Measurements from ENCODE around the gene SLC7A14. TPM values are rescaled to one million over a fixed set of nuclear protein-coding genes. Genes with fewer than 3 reads are reported as not detected.
A peak's percentile ranks its signal among the peaks of the same experiment; 100 is the strongest.

The SLC7A14 gene
- total and polyA plus RNA-seq, 2 of the 4 experiments (the other 2 are of a cell fraction): 2.7 to 6.8 TPM

GRCh38 chr3:170553788-170554757 lies 31.8 kb downstream of the SLC7A14 start:
- Histone ChIP-seq H3K14ac (replicated peaks; ENCODE audit: low read depth, low read length) (0 out of 2 replicates have a peak overlapping the region, but pooled peaks have one; percentile 9), H4K8ac (ENCODE audit: low read depth in 2 of 2, low read length in 2 of 2) (no peak overlapping the region), H4K91ac (ENCODE audit: insufficient read depth, low read depth, low read length) (no peak overlapping the region), H3K4me1 (ENCODE audit: control insufficient read depth, insufficient read depth, low read length) (no peaks in the 10 kb centered on the region), H3K9me3 (ENCODE audit: control insufficient read depth, insufficient read depth, low read length) (no peaks in the 10 kb centered on the region), H2BK15ac (ENCODE audit: low read depth, low read length) (no peak overlapping the region), H2AK9ac (replicated peaks; ENCODE audit: low read depth, low read length, poor library complexity) (no peak overlapping the region), H2BK20ac (ENCODE audit: low read depth, low read length) (no peak overlapping the region), H3K27me3 (ENCODE audit: control insufficient read depth, insufficient read depth, low read length) (no peaks in the 10 kb centered on the region), H3K4me2 (ENCODE audit: low read depth, low read length) (no peak overlapping the region), H3K9me1 (ENCODE audit: insufficient read depth, low read length) (peaks cover 2% of the 10 kb centered on the region; the same call in 1 of the 2 replicates), H4K5ac (ENCODE audit: low read depth, low read length) (no peak overlapping the region), H2BK120ac (ENCODE audit: low read depth, low read length) (no peak overlapping the region), H2AFZ (replicated peaks; ENCODE audit: low read length, poor library complexity) (no peak overlapping the region), H3K56ac (ENCODE audit: extremely low read depth, insufficient read depth, low read length) (no peak overlapping the region), H3K9ac (ENCODE audit: low read depth, low read length) (no peak overlapping the region), H3K79me1 (ENCODE audit: low read depth in 1 of 2, low read length in 2 of 2) (no peaks in the 10 kb centered on the region), H3K36me3 (ENCODE audit: control insufficient read depth, insufficient read depth, low read length) (no peaks in the 10 kb centered on the region), H3K4me3 (ENCODE audit: insufficient read depth, low read depth, low read length) (no peak overlapping the region), H3K27ac (ENCODE audit: insufficient read depth, low read length) (no peak overlapping the region), H2BK5ac (ENCODE audit: low read depth, low read length, poor library complexity, severe bottlenecking) (no peak overlapping the region), H3K18ac (ENCODE audit: low read depth, low read length) (0 out of 2 replicates have a peak overlapping the region, but pooled peaks have one; percentile 35), H4K20me1 (ENCODE audit: insufficient read depth, low read length) (no peaks in the 10 kb centered on the region), H2AK5ac (ENCODE audit: low read depth, low read length) (no peak overlapping the region), H3K23ac (ENCODE audit: low read depth, low read length) (no peak overlapping the region), H3K4ac (ENCODE audit: low read depth, low read length) (no peak overlapping the region)
- intact Hi-C loops (cut with micrococcal nuclease) (no loop called here), in situ Hi-C loops (cut with MboI; ENCODE audit: low sequenced_read_pairs) (no loop called here), dilution Hi-C loops (cut with HindIII; ENCODE audit: low sequenced_read_pairs, unreplicated experiment) (no loop called here)
- ChIA-PET CTCF (interaction anchor here (0.6 to 1.1 kb wide), 4 partner anchors 46 to 258 kb away, joined by 3 to 6 read pairs (median 4); no protein-coding TSS in a partner anchor), POLR2A (ENCODE audit: unreplicated experiment) (interaction anchor here (0.6 kb wide), 1 partner anchor 21 kb away, joined by 3 read pairs; no protein-coding TSS in a partner anchor)
- peak; percentile 52 for DNase-seq
- TF ChIP-seq RCOR1 (IDR thresholded peaks at IDR 0.05; ENCODE audit: insufficient replicate concordance, low read length) (no peak), CTCF (conservative IDR thresholded peaks at IDR 0.05; ENCODE audit: low read depth, low read length) (no peak), FOS (IDR thresholded peaks at IDR 0.05; ENCODE audit: low read depth, low read length) (no peak), USF2 (IDR thresholded peaks at IDR 0.05; ENCODE audit: low read depth, low read length) (no peak), CHD1 (IDR thresholded peaks at IDR 0.05; ENCODE audit: low read depth, low read length) (no peak), MXI1 (IDR thresholded peaks at IDR 0.05; ENCODE audit: borderline replicate concordance, low read depth, low read length) (no peak), BHLHE40 (IDR thresholded peaks at IDR 0.05; ENCODE audit: low read depth, low read length) (no peak), RFX5 (IDR thresholded peaks at IDR 0.05; ENCODE audit: low read depth, low read length) (no peak), POLR2A (IDR thresholded peaks at IDR 0.05; ENCODE audit: low read depth, low read length) (no peak), NFE2L2 (IDR thresholded peaks at IDR 0.05; ENCODE audit: low read depth, low read length) (no peak), ELK1 (IDR thresholded peaks at IDR 0.05; ENCODE audit: borderline replicate concordance, low read depth, low read length) (no peak), CEBPB (IDR thresholded peaks at IDR 0.05; ENCODE audit: low read depth, low read length) (no peak), MAZ (IDR thresholded peaks at IDR 0.05; ENCODE audit: borderline replicate concordance, low read depth, low read length) (no peak)
- ATAC-seq (ENCODE audit: low read depth): no peak
- no TSS peak for BruUV-seq (replicated peaks)
- WGBS, 2 experiments (ENCODE audit: extremely low coverage in 2 of 2, insufficient read length in 1 of 2): no CpG with 5 or more reads among the region's 4 CpGs

Measured in IMR-90 (cell line).